ENCODE data around the gene ESF1.

GRCh38 chr20:13816757-13817156, 32.0 kb upstream of the ESF1 start:
- TF ChIP-seq CTCF (IDR thresholded peaks at IDR 0.05), result no peak
- TF ChIP-seq POLR2A (IDR thresholded peaks at IDR 0.05), result no peak
